Hepatic stellate cell (primary cell): ENCODE results near the gene BCAN.
A peak's percentile ranks its signal among the peaks of the same experiment; 100 is the strongest.
"Not testable (repeated sequence)": the region's sequence is repeated elsewhere in the genome, so short reads cannot be mapped to it uniquely, and the experiment has no call there.

Experiments used
- DNase-seq: peaks from one replicate; pipeline ENCODE4 v3.0.0; 2011; ENCODE audit warnings: low spot score

The BCAN gene

GRCh38 chr1:156618853-156619581, 22.9 kb upstream of the BCAN start, which contains the start of gene HAPLN2:
TSS of gene HAPLN2 (plus strand) at chr1:156619415. CDS start at chr1:156623491, 4,076 bp downstream.
- DNase-seq = no peak

GRCh38 chr1:156619582-156619955, 22.3 kb upstream of the BCAN start:
- DNase-seq = no peak

GRCh38 chr1:156622581-156623297, 19.2 kb upstream of the BCAN start:
- DNase-seq = no peak

- peak; percentile 57 for DNase-seq
Measured at GRCh38 chr1:156623946-156624813, 17.7 kb upstream of the BCAN start.

GRCh38 chr1:156624814-156625435, 17.0 kb upstream of the BCAN start:
- no peak for DNase-seq

- no peak for DNase-seq
Measured at GRCh38 chr1:156625436-156626078, 16.4 kb upstream of the BCAN start.

GRCh38 chr1:156626079-156626438, 15.9 kb upstream of the BCAN start:
- DNase-seq = no peak

- peak; percentile 52 for DNase-seq
Measured at GRCh38 chr1:156627313-156627880, 14.5 kb upstream of the BCAN start.

GRCh38 chr1:156629823-156630449, 12.0 kb upstream of the BCAN start:
- DNase-seq = no peak

- not testable (repeated sequence) for DNase-seq
Measured at GRCh38 chr1:156631152-156631551, 10.8 kb upstream of the BCAN start.

- DNase-seq = no peak
Measured at GRCh38 chr1:156632355-156632754, 9.6 kb upstream of the BCAN start.

- no peak for DNase-seq
Measured at GRCh38 chr1:156638189-156638985, 3.5 kb upstream of the BCAN start.

GRCh38 chr1:156639601-156640101, 2.3 kb upstream of the BCAN start:
- no peak for DNase-seq

- no peak for DNase-seq
Measured at GRCh38 chr1:156640842-156641706, 843 bp upstream of the BCAN start.

GRCh38 chr1:156642265-156643048, 540 bp downstream of the BCAN start:
- DNase-seq = no peak

GRCh38 chr1:156643049-156643777, 1.3 kb downstream of the BCAN start:
- DNase-seq = no peak

- no peak for DNase-seq
Measured at GRCh38 chr1:156643778-156644092, 1.8 kb downstream of the BCAN start.
